Ascending aorta (tissue), 2 donors: Measurements from ENCODE around the gene RAD51D. TPM values are rescaled to one million over a fixed set of nuclear protein-coding genes. Genes with fewer than 3 reads are reported as not detected.
"Not testable (repeated sequence)": the region's sequence is repeated elsewhere in the genome, so short reads cannot be mapped to it uniquely, and the experiment has no call there.

Experiments
- DNase-seq, 2 donors: peaks; one replicate each; pipeline ENCODE4 v3.0.0-alpha.2; 2019; ENCODE audit warnings: low spot score in 2 of 2
- H3K27ac ChIP-seq, 2 donors: fragments of 200-600 bp; sonication (generic); one replicate each; pipeline ENCODE4 v1.5.1; 2016 to 2017; ENCODE audit warnings: mild to moderate bottlenecking in 1 of 2
- H3K27me3 ChIP-seq: fragments of 200-600 bp; sonication (generic); one replicate; pipeline ENCODE4 v1.5.1; 2017
- H3K36me3 ChIP-seq, 2 donors: fragments of 200-600 bp; sonication (generic); one replicate each; pipeline ENCODE4 v1.5.1; 2016
- H3K4me1 ChIP-seq, 2 donors: fragments of 200-600 bp; sonication (generic); one replicate each; pipeline ENCODE4 v1.5.1; 2016 to 2017; ENCODE audit warnings: mild to moderate bottlenecking in 1 of 2
- H3K4me3 ChIP-seq, 2 donors: fragments of 200-600 bp; sonication (generic); one replicate each; pipeline ENCODE4 v1.5.1; 2016 to 2017; ENCODE audit warnings: mild to moderate bottlenecking in 1 of 2
- H3K9me3 ChIP-seq, 2 donors: fragments of 200-600 bp; sonication (generic); one replicate each; pipeline ENCODE4 v1.5.1; 2016
- intact Hi-C: fragments of 100-400 bp; cut with DNase I; formaldehyde crosslinking; loops from one replicate; pipeline ENCODE4 v1.15.1; 2023
- total RNA-seq: library from RNA; depleted of rRNA; stranded (reverse); fragments of >200 nt; gene quantifications from one replicate; pipeline ENCODE4 v1.1.0, GENCODE V29; 2016
- TF ChIP-seq, protein P1 (sequence below), 3 experiments: fragments of 200-600 bp in 2 of 3; fragments of 450-650 bp in 1 of 3; sonication (generic) in 2 of 3; IDR thresholded peaks; one replicate each; pipeline ENCODE4 v1.5.1; 2016 to 2019; ENCODE audit warnings: antibody characterized with exemption in 3 of 3, mild to moderate bottlenecking in 1 of 3, moderate library complexity in 1 of 3

RAD51D gene
- total RNA-seq, 1 donor from 2014 or later = 3.7 TPM

DNA sequence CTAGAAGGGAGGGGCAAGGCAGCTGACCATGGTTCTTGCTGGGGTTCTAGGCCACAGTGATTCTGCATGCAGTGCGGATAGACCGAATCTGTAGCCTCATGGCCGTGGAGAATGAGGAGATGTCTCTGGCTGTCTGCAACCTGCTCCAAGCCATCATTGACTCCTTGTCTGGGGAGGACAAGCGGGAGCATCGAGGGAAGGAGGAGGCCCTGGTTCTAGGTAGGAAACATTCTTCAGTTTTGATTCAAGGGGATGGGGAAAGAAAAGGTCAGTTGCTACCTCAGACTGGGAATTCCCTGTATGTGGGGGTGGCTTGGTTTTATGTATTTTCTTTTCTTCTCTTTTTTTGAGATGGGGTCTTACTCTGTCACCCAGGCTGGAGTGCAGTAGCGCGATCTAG is 35.6 kb upstream of the RAD51D start:
- H3K27me3 ChIP-seq = no peaks in the 10 kb centered on the region
- H3K4me1 ChIP-seq = no peaks in the 10 kb centered on the region
- no peak for DNase-seq
- no peak overlapping the region for H3K27ac ChIP-seq
- no peaks in the 10 kb centered on the region for H3K9me3 ChIP-seq
- no peak overlapping the region for H3K4me3 ChIP-seq
- intact Hi-C loops = loop anchor here (10.0 kb wide), 1 partner anchor 60 kb away; no protein-coding TSS in a partner anchor
- TF ChIP-seq, protein P1, sequence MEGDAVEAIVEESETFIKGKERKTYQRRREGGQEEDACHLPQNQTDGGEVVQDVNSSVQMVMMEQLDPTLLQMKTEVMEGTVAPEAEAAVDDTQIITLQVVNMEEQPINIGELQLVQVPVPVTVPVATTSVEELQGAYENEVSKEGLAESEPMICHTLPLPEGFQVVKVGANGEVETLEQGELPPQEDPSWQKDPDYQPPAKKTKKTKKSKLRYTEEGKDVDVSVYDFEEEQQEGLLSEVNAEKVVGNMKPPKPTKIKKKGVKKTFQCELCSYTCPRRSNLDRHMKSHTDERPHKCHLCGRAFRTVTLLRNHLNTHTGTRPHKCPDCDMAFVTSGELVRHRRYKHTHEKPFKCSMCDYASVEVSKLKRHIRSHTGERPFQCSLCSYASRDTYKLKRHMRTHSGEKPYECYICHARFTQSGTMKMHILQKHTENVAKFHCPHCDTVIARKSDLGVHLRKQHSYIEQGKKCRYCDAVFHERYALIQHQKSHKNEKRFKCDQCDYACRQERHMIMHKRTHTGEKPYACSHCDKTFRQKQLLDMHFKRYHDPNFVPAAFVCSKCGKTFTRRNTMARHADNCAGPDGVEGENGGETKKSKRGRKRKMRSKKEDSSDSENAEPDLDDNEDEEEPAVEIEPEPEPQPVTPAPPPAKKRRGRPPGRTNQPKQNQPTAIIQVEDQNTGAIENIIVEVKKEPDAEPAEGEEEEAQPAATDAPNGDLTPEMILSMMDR (IDR thresholded peaks at IDR 0.05) = no peak
- H3K36me3 ChIP-seq = no peaks in the 10 kb centered on the region

DNA sequence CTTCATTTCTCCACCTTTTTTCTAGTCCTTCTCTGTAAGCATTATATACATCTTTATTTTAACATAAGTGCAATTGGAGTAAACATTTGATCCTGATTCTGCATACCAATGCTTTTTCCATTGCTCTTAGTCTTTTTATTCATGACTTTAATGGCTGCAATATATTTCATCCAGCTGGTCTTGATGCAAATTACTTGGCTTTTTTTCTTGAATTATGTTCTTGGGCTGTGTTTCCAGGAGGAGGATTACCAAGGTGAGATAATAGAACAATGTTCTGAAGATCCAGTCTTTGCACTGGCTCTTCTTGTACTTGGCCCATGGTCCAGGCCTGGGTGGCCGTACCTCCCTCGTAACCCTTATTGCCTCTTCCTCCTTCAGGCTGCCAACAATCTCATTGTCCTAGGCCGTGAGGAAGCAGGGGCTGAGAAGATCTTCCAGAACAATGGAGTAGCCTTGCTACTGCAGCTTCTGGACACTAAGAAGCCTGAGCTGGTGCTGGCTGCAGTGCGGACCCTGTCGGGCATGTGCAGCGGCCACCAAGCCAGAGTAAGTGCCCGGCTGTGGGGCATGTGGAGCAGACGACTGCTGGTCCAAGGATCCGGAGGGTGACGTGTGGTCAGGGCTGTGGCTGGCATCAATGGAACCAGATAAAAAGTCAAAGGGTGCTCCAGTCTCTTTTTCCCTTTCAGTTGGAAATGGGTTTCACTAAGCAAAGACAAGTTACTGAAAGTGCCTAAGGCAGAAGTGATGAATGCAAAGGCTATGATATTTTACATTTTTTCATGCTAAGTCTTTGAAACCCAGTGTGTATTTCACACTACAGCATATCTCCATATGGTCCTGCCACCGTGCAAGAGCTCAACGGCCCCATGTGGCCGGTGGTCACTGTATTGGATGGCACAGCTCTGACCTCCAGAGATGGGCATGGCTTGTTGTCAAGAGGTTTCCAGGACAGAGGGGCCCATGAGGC is 34.8 kb upstream of the RAD51D start:
- Histone ChIP-seq H3K36me3 (no peaks in the 10 kb centered on the region), H3K27me3 (no peaks in the 10 kb centered on the region), H3K4me1 (no peaks in the 10 kb centered on the region), H3K27ac (no peak overlapping the region), H3K4me3 (no peak overlapping the region), H3K9me3 (no peaks in the 10 kb centered on the region)
- DNase-seq = no peak
- intact Hi-C loops = loop anchor here (10.0 kb wide), 1 partner anchor 60 kb away; no protein-coding TSS in a partner anchor
- TF ChIP-seq, protein P1 (IDR thresholded peaks at IDR 0.05) = no peak

DNA sequence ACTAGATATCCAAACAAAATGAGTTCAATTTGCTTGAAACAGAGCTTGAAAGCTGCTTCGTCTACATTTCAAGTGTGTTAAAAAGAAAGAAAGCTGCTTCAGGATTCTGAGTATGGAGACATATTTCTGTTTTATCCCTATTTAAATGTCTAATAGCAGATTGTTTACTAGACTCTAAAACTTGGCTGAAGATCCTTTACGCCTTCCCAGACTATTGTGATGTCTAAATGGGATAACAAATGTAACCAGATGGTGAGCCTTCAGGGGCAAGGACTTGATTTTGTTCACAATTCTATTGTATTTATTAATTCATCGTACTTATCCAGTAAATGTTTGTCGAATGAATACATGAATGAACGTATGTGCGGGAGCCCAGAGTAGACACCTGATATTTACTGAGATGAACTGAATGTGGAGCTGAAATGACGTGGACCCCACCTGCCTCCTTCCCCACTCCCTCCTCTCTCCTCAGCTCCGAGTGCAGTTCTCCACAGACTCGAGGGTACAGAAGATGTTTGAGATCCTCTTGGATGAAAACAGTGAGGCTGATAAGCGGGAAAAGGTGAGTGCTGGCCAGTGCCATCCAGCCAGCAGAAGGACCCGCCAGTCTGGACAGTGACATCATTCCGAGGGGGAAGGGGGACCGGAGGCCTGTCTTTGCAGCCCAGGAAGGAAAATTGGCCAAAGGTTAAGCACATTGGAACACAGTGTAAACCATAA is 32.9 kb upstream of the RAD51D start:
- H3K36me3 ChIP-seq = no peaks in the 10 kb centered on the region
- no peaks in the 10 kb centered on the region for H3K4me1 ChIP-seq
- TF ChIP-seq, protein P1 (IDR thresholded peaks at IDR 0.05) = no peak
- no peak overlapping the region for H3K27ac ChIP-seq
- H3K9me3 ChIP-seq = no peaks in the 10 kb centered on the region
- no peaks in the 10 kb centered on the region for H3K27me3 ChIP-seq
- intact Hi-C loops = loop anchor here (10.0 kb wide), 1 partner anchor 62 kb away; no protein-coding TSS in a partner anchor
- no peak overlapping the region for H3K4me3 ChIP-seq
- DNase-seq = no peak

DNA sequence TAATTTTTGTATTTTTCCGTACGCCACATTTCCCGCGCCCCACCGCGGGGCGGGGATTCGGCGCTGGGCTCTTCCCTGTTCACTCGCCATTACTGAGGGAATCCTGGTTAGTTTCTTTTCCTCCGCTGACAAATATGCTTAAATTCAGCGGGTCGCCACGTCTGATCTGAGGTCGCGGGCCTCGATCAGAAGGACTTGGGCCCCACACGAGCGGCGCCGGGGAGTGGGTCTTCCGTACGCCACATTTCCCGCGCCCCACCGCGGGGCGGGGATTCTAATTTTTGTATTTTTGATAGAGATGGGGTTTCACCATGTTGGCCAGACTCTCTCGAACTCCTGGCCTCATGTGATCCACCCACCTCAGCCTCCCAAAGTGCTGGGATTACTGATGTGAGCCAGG is 31.4 kb upstream of the RAD51D start:
- H3K36me3 ChIP-seq, H3K4me3 ChIP-seq, DNase-seq, H3K9me3 ChIP-seq, H3K4me1 ChIP-seq, H3K27ac ChIP-seq, H3K27me3 ChIP-seq: not testable (repeated sequence)
- intact Hi-C loops = loop anchor here (10.0 kb wide), 1 partner anchor 64 kb away; no protein-coding TSS in a partner anchor

DNA sequence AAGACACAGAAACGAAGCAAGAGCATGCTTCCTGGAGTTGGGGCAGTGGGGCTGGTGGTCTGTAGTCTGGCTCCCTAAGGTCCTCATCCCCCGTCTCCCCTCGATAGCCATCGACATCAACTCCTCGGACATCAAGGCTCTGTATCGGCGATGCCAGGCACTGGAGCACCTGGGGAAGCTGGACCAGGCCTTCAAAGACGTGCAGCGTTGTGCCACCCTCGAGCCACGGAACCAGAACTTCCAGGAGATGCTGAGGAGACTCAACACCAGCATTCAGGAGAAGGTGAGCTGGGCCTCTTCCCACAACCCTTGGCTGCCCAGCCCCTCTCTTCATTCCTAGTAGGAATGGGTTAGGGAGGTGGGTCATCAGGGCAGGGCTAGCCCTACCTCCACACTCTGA is 30.3 kb upstream of the RAD51D start:
- DNase-seq = no peak
- H3K4me3 ChIP-seq = no peak overlapping the region
- no peaks in the 10 kb centered on the region for H3K9me3 ChIP-seq
- intact Hi-C loops = loop anchor here (10.0 kb wide), 1 partner anchor 65 kb away; no protein-coding TSS in a partner anchor
- no peaks in the 10 kb centered on the region for H3K27me3 ChIP-seq
- no peaks in the 10 kb centered on the region for H3K36me3 ChIP-seq
- TF ChIP-seq, protein P1 (IDR thresholded peaks at IDR 0.05) = no peak
- H3K4me1 ChIP-seq = no peaks in the 10 kb centered on the region
- H3K27ac ChIP-seq = no peak overlapping the region

DNA sequence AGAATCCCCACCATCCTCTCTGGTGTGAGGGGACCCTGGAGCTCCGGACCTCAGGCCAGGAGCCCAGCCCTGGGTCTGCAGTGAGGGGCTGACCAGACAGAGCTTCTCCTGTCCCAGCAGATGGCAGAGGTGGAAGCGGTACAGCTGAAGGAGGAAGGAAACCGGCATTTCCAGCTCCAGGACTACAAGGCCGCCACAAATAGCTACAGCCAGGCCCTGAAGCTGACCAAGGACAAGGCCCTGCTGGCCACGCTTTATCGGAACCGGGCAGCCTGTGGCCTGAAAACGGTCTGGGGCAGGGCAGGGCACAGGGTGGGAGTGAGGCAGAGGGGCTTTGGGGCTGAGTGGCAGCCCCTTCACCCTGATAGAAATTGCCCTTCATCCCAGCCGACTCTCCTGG is 28.5 kb upstream of the RAD51D start:
- DNase-seq = no peak
- intact Hi-C loops = no loop called here
- TF ChIP-seq, protein P1 (IDR thresholded peaks at IDR 0.05) = no peak

More for the DNA sequence above, 28.5 kb upstream of the RAD51D start:
- no peaks in the 10 kb centered on the region for H3K36me3 ChIP-seq
- no peaks in the 10 kb centered on the region for H3K4me1 ChIP-seq
- H3K9me3 ChIP-seq = no peaks in the 10 kb centered on the region
- no peak overlapping the region for H3K27ac ChIP-seq
- H3K27me3 ChIP-seq = no peaks in the 10 kb centered on the region
- no peak overlapping the region for H3K4me3 ChIP-seq
